ENCODE results near the gene DDX39A.

DNA sequence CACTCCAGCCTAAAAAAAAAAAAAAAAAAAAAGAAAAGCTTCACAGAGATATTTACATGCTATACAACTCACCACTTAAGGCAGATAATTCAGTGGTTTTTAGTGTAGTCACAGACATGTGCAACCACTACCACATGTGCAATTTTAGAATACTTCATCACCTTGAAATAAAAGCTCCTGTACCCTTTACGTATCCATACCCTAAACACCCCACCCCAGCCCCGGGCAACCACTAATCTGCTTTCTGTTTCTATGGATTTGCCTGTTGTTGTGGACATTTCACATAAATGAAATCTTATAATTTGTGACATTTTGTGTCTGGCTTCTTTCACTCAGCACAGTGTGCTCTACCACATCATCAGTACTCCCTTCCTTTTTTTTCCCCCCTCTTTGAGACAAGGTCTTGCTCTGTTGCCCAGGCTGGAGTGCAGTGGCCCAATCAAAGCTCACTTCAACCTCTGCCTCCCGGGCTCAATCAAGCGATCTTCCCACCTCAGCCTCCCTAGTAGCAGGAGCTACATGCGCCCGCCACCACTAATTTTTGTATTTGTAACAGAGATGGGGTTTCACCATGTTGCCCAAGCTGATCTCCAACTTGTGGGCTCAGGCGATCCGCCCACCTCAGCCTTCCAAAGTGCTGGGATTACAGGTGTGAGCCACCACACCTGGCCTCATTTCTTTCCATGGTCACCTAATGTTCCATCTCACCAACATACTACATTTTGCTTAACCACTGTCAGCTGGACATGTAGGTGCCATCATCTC is 4.0 kb downstream of the DDX39A start:
- TF ChIP-seq, protein P1, sequence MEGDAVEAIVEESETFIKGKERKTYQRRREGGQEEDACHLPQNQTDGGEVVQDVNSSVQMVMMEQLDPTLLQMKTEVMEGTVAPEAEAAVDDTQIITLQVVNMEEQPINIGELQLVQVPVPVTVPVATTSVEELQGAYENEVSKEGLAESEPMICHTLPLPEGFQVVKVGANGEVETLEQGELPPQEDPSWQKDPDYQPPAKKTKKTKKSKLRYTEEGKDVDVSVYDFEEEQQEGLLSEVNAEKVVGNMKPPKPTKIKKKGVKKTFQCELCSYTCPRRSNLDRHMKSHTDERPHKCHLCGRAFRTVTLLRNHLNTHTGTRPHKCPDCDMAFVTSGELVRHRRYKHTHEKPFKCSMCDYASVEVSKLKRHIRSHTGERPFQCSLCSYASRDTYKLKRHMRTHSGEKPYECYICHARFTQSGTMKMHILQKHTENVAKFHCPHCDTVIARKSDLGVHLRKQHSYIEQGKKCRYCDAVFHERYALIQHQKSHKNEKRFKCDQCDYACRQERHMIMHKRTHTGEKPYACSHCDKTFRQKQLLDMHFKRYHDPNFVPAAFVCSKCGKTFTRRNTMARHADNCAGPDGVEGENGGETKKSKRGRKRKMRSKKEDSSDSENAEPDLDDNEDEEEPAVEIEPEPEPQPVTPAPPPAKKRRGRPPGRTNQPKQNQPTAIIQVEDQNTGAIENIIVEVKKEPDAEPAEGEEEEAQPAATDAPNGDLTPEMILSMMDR (IDR thresholded peaks at IDR 0.05): no peak
- TF ChIP-seq TAF1 (IDR thresholded peaks at IDR 0.05; ENCODE audit: borderline replicate concordance, low read depth, low read length): no peak
- no peak for TF ChIP-seq SMC3 (IDR thresholded peaks at IDR 0.05; ENCODE audit: low read depth, low read length)
- no peak for TF ChIP-seq YY1 (IDR thresholded peaks at IDR 0.05; ENCODE audit: low read depth)
- TF ChIP-seq, protein P2, sequence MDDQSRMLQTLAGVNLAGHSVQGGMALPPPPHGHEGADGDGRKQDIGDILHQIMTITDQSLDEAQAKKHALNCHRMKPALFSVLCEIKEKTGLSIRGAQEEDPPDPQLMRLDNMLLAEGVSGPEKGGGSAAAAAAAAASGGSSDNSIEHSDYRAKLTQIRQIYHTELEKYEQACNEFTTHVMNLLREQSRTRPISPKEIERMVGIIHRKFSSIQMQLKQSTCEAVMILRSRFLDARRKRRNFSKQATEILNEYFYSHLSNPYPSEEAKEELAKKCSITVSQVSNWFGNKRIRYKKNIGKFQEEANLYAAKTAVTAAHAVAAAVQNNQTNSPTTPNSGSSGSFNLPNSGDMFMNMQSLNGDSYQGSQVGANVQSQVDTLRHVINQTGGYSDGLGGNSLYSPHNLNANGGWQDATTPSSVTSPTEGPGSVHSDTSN (IDR thresholded peaks at IDR 0.05): no peak
- no peak for TF ChIP-seq RAD21 (IDR thresholded peaks at IDR 0.05; ENCODE audit: low read length)
- TF ChIP-seq, protein P3, sequence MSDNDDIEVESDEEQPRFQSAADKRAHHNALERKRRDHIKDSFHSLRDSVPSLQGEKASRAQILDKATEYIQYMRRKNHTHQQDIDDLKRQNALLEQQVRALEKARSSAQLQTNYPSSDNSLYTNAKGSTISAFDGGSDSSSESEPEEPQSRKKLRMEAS (IDR thresholded peaks at IDR 0.05; ENCODE audit: low read depth): no peak
- TF ChIP-seq RFX5 (IDR thresholded peaks at IDR 0.05; ENCODE audit: low read length): no peak
- TF ChIP-seq NRF1 (IDR thresholded peaks at IDR 0.05; ENCODE audit: low read depth, low read length): no peak
- TF ChIP-seq, protein P4, sequence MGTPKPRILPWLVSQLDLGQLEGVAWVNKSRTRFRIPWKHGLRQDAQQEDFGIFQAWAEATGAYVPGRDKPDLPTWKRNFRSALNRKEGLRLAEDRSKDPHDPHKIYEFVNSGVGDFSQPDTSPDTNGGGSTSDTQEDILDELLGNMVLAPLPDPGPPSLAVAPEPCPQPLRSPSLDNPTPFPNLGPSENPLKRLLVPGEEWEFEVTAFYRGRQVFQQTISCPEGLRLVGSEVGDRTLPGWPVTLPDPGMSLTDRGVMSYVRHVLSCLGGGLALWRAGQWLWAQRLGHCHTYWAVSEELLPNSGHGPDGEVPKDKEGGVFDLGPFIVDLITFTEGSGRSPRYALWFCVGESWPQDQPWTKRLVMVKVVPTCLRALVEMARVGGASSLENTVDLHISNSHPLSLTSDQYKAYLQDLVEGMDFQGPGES (IDR thresholded peaks at IDR 0.05; ENCODE audit: low read depth, low read length): no peak
- no peak for TF ChIP-seq EP300 (IDR thresholded peaks at IDR 0.05; ENCODE audit: borderline replicate concordance in 1 of 2, low read depth in 1 of 2, low read length in 1 of 2)
- TF ChIP-seq, protein P5, sequence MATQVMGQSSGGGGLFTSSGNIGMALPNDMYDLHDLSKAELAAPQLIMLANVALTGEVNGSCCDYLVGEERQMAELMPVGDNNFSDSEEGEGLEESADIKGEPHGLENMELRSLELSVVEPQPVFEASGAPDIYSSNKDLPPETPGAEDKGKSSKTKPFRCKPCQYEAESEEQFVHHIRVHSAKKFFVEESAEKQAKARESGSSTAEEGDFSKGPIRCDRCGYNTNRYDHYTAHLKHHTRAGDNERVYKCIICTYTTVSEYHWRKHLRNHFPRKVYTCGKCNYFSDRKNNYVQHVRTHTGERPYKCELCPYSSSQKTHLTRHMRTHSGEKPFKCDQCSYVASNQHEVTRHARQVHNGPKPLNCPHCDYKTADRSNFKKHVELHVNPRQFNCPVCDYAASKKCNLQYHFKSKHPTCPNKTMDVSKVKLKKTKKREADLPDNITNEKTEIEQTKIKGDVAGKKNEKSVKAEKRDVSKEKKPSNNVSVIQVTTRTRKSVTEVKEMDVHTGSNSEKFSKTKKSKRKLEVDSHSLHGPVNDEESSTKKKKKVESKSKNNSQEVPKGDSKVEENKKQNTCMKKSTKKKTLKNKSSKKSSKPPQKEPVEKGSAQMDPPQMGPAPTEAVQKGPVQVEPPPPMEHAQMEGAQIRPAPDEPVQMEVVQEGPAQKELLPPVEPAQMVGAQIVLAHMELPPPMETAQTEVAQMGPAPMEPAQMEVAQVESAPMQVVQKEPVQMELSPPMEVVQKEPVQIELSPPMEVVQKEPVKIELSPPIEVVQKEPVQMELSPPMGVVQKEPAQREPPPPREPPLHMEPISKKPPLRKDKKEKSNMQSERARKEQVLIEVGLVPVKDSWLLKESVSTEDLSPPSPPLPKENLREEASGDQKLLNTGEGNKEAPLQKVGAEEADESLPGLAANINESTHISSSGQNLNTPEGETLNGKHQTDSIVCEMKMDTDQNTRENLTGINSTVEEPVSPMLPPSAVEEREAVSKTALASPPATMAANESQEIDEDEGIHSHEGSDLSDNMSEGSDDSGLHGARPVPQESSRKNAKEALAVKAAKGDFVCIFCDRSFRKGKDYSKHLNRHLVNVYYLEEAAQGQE (IDR thresholded peaks at IDR 0.05; ENCODE audit: low read depth, low read length): no peak
